Astrocyte of the spinal cord (primary cell): ENCODE measurements around the gene RELL2.

ENCODE experiments used
- DNase-seq: peaks from one replicate; pipeline ENCODE4 v3.0.0; 2011; ENCODE audit warnings: low read depth, low spot score
- H3K4me3 ChIP-seq: 2 replicates; pipeline ENCODE4 v1.5.1; 2011; ENCODE audit warnings: low read depth, mild to moderate bottlenecking, low read length, moderate library complexity
- in situ Hi-C: cut with HindIII; loops from 2 replicates; pipeline ENCODE4 v1.10.0; 2017; ENCODE audit warnings: low sequenced_read_pairs
- TF ChIP-seq, protein P1 (sequence below): IDR thresholded peaks from 2 replicates; pipeline ENCODE4 v1.5.1; 2012; ENCODE audit warnings: low read depth, mild to moderate bottlenecking, low read length, inconsistent platforms

RELL2 gene

DNA sequence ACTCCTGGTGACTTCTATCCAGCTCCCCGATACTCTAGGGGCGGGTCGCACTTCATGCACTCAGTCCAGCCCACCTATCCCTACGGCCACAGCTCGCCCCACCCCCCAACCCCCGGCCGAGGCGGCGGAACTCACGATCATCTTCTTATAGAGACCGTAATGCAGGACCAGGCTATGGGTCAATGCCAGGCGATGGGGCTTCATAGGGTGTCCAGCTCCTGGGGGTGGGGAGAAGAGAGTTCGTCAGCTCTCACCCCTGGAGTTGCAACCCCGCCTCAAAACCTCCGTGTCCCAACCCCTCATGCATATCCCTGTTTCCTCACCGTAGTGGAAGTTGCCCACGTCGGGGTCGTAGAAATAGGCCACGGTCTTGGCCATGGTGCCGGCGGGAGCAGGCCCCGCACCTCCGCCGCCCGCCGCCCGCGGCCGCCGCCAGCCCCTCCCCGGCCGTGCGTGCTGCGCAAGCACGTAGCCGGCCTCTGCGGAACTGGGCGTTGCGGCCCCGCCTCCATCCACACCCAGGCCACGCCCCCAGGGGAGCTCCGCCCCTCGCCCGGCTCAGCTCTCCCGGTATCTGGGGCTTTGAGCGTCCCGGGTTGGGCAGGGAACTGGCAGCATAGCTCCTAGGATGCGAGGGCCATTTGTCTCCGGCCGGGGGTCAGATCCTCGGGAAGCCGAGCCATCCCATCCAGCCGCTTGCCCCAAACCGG is at the start of gene RELL2, which contains the start of gene HDAC3:
Gene RELL2 (plus strand): TSS at position 585 of the 710 bp plus-strand sequence. CDS start 1,229 bp downstream, outside the sequence.
Gene HDAC3 (minus strand): TSS at position 437 of the 710 bp plus-strand sequence. CDS start 59 bp downstream, at position 378.
- in situ Hi-C loops: no loop called here
- DNase-seq: peak; percentile 88
- H3K4me3 ChIP-seq: peak within 1 kb of the TSS; percentile 92
- TF ChIP-seq, protein P1, sequence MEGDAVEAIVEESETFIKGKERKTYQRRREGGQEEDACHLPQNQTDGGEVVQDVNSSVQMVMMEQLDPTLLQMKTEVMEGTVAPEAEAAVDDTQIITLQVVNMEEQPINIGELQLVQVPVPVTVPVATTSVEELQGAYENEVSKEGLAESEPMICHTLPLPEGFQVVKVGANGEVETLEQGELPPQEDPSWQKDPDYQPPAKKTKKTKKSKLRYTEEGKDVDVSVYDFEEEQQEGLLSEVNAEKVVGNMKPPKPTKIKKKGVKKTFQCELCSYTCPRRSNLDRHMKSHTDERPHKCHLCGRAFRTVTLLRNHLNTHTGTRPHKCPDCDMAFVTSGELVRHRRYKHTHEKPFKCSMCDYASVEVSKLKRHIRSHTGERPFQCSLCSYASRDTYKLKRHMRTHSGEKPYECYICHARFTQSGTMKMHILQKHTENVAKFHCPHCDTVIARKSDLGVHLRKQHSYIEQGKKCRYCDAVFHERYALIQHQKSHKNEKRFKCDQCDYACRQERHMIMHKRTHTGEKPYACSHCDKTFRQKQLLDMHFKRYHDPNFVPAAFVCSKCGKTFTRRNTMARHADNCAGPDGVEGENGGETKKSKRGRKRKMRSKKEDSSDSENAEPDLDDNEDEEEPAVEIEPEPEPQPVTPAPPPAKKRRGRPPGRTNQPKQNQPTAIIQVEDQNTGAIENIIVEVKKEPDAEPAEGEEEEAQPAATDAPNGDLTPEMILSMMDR: no peak

- DNase-seq: no peak
- H3K4me3 ChIP-seq: no peak overlapping the region
- TF ChIP-seq, protein P1: no peak
- in situ Hi-C loops: no loop called here
These were observed 46.7 kb upstream of the RELL2 start for GRCh38 chr5:141590127-141590526.

DNA sequence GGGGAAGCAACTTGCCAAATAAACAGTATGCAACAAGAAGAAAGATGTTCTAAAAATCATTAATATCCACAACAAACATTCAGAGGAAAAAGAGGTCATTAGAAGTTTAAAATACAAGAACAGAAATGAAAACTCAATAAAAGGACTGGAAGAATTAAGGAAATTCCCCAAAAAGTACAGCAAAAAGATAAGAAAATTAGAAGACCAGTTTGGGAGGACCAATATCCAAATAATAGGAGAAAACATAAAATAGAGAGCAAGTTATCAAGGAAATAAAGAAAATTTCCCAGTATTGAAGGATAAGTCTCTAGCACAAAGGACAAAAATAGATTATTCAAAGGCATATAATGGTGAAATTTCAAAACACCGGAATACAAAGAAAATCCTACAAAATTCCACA is 39.9 kb upstream of the RELL2 start:
- in situ Hi-C loops: no loop called here
- no peak overlapping the region for H3K4me3 ChIP-seq
- TF ChIP-seq, protein P1: no peak
- DNase-seq: no peak

DNA sequence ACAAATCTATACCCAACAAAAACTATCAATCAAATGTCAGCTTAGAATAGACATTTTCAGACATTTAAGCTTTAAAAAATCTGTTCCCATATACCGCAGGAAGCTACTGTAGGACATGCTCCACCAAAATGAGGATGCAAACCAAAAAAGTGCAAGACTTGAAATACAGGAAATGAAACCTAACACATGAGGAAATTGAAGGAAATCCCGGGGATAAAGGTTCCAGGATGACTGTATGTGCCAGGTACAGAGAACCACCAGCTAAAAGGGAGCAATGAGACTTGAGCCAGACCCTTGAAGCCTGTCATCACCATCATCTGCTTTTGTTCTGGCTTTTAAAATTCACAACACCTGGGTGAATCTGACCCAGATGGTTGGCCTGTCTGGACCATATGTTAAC is 39.4 kb upstream of the RELL2 start:
- in situ Hi-C loops: no loop called here
- DNase-seq: no peak
- TF ChIP-seq, protein P1: no peak

GRCh38 chr5:141597814-141598213 is 39.0 kb upstream of the RELL2 start:
- TF ChIP-seq, protein P1: no peak
- H3K4me3 ChIP-seq: no peak overlapping the region
- DNase-seq: no peak
- in situ Hi-C loops: no loop called here

More for the DNA sequence above, 39.4 kb upstream of the RELL2 start:
- H3K4me3 ChIP-seq: no peak overlapping the region

GRCh38 chr5:141598391-141599345 is 38.1 kb upstream of the RELL2 start:
- DNase-seq: peak; percentile 56
- TF ChIP-seq, protein P1: no peak
- in situ Hi-C loops: no loop called here
- H3K4me3 ChIP-seq: no peak overlapping the region
